GM21825 (cell line): Measurements from ENCODE around the gene MYO3B.

Source experiments
- ATAC-seq: cut with Tn5 transposase; IDR thresholded peaks from one replicate; pipeline ENCODE4 v1.9.1; 2021; ENCODE audit warnings: mild to moderate bottlenecking, moderate library complexity; ENCODE audit not compliant: unreplicated experiment

Gene MYO3B

DNA sequence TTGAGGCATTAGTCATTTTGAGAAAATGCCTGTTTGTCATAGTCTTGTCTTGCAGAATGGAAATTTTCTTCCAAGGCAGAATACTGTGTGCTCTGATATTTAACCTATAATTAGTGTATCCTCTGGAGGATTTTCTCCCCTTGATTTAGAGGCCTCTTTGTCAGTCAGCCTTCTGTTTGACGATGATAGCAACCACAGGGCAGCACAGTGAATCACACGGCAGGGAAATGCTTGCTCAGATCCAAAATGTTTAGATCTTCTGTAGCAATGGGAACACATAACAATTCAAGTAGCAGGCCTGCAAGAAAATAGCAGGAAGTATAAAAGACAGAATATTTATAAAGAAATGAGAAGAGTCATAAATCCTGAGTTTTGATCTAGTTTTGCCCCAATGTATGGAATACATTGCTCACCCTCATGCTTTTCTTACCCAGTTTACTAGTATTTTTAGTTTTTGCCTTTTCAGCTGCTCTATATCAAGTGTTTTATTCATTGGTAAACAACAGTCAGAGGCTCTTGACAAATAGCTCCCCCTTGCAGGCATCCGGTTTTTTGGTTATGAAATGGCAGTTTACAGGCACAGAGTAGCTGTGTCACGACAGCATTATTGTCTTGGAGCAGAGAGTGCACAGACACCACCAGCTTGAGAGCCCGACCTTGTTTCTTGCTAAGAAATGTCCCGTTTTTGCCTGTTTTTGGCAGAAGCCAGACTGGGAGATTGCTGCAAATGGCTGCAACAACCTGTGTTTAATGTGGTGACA lies 185.1 kb downstream of the MYO3B start:
- no peak for ATAC-seq

- ATAC-seq = no peak
Observed at GRCh38 chr2:170365003-170365402, 187.1 kb downstream of the MYO3B start.

- no peak for ATAC-seq
Observed at GRCh38 chr2:170365686-170366085, 187.7 kb downstream of the MYO3B start.

DNA sequence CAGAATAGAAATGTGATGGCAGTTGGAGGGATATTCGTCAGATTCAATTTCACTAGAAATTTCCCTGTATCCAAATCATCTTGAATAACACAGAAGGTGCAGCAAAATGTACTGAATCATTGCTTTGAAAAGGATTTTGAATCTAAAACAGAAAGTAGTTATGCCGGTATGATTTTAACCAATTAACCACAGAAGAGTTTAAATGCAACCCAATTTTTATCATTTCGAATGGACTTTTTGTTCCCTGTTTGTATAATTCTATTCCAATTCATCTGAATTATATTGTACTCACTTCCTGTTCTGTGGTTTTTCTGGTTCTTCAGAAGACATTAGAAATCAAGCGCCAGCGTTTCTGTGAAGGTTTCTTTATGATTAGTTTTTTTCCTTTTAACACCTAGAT lies 190.4 kb downstream of the MYO3B start:
- ATAC-seq = no peak

DNA sequence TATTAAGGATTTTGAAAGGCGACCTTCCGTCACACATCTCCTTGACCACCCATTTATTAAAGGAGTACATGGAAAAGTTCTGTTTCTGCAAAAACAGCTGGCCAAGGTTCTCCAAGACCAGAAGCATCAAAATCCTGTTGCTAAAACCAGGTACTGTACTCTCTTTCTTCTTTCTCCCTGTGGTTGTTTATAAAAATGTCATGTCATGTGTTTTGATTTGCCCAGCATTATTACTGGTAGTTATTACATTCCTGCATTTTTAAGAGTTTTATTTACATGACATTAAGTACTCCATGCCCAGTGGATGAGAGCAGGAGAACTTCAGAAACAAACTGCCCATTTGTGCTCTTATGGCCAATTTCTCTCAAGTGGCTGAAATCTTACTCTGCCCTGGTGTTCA lies 191.3 kb downstream of the MYO3B start:
- no peak for ATAC-seq

- ATAC-seq = no peak
Observed at GRCh38 chr2:170369894-170370293, 191.9 kb downstream of the MYO3B start.

DNA sequence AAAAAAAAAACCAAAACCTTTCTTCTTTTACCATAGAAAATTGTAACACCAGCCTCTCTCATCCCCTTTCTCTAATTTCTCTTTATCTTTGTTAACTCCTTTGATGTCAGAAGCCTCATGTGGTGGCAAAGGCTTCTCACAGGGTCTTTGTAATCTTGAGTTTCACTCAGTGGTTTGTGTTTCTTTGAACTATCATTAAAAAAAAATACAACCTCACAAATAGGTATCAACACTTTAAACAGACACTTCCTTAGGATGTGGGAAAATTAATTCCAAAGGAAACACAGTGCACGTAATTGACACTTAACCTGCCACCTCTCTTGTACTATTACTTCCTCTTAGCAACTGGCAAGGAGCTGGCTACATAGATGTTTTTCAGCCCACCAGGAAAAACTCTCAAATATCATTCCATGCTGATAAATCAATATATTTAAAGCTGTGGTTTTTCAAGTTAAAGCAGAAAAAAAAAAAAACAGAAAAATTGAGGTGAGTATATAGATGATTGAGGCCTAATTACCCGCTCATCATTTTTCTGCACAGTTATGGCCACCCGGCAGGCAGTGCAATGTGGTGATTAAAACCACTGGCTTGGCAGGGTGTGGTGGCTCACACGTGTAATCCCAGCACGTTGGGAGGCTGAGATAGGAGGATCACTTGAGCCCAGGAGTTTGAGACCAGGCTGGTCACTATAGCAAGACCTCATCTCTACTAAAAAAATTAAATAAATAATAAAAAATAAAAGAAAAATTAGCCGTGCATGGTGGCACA lies 193.5 kb downstream of the MYO3B start:
- ATAC-seq = no peak

DNA sequence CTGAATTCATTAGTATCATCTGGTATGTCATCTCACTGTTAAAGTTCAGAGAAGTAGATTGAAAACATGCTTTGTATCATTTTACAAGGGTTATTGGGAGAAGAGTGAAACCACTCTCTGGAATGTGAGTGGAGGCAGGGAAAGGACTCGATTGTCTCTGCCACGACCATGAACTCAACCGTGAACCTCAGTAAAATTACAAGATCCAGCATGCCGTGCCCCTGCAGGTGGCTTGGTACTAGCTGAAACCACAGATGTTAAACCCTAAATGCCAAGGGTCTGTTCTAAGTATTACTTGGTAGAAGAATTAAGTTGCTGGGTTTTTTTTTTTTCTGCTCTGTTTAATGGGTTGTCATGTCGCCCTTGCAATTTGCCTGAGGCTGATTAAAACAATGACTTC lies 197.2 kb downstream of the MYO3B start:
- ATAC-seq = no peak

DNA sequence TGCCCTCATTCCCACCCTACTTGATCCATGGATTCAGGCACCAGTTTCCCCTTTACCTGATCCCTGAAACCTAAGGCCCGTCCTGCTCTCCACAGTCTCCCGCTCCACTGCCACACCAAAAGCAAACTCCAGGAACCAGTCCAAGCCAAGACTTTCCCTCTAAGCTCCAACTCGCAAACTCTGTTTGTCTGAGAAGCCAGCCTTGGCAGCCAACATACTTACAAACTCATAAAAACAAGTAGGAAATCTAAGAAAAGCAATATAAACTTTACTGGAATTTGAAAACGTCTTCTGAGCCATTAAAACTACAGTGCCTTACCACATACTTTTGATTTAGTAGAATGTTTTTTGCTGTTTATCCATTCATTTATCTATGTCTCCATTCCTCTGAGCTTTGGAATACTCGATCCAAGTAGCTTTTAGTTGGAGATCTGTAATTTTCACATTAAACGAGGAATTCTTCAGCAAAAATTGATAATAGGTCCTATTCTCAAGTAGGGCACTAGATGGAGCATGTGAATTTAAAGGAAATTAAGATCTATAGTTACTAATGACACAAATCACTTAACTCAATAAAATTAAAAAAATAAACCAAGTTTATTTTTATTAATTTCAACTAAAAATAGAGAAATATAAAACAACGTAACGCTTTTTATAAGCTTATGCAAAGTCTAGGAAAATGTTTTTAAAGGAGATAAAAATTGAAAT lies 199.7 kb downstream of the MYO3B start:
- no peak for ATAC-seq

DNA sequence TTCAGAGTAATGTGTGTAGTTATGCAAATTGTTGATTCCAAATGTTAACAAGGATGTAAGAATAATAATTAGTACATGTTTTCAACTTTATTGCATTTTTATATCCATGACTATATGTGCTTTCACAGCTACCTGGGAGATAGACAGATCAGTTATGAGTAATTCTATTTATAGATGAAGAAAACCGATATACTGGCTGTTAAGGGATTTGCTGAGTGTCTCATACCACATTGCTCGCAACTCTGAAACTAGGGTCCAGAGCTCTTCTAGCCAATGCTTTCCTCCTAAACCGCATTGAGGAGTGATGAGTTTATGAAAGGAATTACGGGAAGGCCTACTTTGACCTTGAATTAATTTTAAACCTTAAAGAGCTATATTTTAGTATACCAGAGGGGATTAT lies 202.3 kb downstream of the MYO3B start:
- ATAC-seq = no peak

DNA sequence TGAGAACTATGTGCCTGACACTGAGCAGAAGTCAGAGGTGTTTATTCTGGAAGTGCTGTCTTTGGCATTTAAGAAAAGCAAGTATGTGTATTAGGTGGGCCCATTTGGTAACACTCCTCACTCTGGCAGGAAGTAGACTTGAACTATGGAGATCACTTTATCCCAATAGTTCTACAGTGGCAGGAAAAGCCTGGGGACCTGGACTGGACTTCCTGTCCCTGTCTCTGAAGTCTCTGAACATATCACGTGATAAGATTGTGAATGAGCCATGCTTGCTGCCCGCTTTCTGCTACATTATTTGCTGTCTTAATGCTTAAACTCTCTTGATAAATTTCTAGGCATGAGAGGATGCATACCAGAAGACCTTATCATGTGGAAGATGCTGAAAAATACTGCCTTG lies 203.7 kb downstream of the MYO3B start:
- ATAC-seq = no peak

- ATAC-seq = no peak
Observed at GRCh38 chr2:170386554-170386953, 208.6 kb downstream of the MYO3B start.

DNA sequence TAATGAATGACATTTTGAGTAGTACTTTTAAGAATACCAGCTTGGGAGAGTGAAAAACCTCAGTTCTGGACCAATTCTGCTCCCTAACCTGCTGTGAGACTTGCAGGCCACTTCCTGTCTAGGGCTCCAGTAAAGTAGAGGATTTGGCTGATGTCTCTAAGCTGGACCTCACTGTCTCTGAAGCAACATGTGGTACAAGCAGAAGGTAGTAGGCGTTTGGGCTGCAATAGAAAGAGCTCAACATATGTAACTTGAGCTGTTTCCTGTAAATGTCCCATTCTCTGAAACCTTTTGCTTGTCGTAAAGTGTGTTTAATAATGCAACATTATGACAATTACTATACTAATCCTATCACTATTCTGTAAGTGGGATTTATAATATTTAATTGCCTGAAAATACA lies 213.1 kb downstream of the MYO3B start:
- no peak for ATAC-seq

DNA sequence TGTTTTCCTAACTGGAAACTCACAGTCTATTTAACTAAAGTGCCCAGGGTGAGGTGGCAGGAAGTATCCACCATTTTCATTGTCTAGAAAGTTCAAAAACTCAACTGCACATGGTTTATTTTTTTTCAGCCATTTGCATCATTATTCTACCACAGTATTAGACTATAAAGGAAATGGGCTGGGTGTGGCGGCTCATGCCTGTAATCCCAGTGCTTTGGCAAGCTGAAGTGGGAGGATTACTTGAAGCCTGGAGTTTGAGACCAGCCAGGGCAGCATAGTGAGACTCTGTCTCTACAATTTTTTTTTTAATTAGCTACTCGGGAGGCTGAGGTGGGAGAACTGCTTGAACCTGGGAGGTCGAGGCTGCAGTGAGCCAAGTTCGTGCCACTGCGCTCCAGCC lies 213.8 kb downstream of the MYO3B start:
- no peak for ATAC-seq

DNA sequence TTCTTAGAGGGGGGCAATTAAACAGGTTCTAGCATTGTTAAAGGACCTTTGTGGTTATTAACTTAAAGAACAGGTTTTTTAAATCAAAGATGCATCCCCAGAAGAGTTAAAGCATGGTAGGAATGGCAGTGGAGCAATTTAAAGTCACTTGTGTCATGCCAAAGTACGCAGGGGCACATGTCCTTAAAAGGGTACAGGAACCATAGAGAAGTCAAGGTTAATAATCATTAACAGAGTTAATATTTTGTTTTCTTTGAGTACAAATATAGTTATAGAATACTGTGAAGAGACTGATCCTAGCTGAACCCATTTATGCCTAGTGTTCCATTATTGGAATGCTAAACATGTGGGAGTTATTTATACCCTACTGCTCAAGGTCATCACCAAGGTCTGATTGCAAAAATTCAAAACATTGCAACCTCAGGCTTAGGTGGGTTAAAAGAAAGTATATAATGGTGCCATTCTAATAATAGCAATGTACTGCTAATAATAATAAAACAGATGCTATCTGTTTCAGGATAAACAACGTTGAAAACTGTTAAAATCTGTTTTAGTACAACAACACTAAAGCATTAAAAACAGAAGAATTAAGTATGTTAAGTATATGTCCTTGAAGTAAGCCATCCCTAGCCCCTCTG lies 216.0 kb downstream of the MYO3B start:
- no peak for ATAC-seq

DNA sequence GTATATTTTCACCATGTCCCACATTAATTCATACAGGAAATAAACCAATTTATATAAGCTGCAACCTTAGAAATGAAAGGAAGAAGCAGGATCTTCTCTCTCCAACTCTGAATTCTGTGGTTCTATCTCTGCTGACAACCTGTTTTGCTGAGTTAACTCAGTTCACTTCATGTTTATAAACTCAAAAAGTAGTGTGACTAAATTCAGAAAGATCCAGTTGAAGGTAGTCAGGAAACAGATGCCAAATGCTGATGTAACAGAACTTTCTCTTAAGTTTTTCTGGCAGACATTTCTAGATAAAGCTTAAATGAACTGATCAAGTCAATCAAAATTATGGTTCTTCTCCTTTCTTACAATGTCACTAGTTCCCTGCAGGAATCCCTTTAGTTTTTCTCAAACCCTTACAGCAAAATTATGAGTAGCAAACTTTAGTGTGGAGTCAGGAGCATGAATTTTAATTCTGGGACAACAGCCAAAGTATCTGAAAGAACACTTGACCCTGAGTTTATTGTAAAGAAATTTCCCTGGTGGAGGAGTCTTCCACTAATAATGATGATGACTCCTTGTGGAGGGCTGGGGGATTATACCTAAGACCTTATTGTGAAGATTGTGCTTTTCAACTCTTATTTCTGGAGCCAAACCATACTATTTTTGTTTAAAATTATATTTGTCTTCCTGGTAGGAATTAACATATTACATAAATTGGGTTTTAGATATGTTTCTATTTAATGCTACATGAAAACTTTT lies 216.9 kb downstream of the MYO3B start:
- ATAC-seq = no peak

- no peak for ATAC-seq
Observed at GRCh38 chr2:170396799-170397459, 219.0 kb downstream of the MYO3B start.

DNA sequence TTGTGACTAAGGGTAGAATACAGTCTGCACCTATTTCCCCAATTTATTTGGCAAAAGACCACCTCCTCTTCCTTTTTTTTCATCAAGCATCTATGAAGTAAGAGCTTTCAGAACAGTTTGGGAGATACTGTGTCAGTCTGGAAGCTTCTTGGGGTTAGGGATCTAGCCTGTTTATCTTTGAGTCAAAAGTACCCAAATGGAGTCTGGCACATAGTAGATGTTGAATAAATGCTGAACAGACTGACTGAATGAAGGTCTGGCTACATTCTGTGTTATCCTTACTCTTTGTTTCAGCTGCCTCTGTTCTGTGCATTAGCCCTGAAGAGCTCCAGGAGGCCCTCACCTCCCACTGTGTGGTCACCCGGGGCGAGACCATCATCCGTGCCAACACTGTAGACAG lies 223.2 kb downstream of the MYO3B start:
- ATAC-seq = no peak

GRCh38 chr2:170404846-170405245 lies 226.9 kb downstream of the MYO3B start:
- ATAC-seq = no peak

DNA sequence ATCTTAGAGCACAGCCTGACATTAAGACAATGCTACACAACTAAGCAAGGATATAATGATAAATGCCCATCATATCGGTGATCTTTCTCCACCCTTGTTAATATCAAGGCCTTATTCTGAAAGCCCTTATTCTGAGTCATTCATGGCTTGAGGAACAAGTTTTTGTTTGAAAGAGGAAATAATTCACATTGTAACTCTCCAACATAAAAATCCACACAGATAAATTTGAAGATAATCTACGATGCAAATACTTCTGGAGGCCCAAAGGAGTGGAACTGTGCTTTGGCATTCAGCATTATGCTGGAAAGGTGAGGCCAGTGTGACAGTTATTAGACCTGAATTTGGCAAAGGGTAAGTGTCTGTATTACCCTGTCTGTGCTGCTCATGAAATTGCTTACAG lies 227.4 kb downstream of the MYO3B start:
- no peak for ATAC-seq
